RCC 7860 (cell line): ENCODE data around the gene B9D2.
"Not testable (repeated sequence)": the region's sequence is repeated elsewhere in the genome, so short reads cannot be mapped to it uniquely, and the experiment has no call there.

Experiments
- DNase-seq: peaks from one replicate; pipeline ENCODE4 v3.0.0-alpha.2; 2015; ENCODE audit warnings: low spot score
- FAIRE-seq: peaks from 2 replicates; lab custom pipeline; 2012; peaks lifted over from hg19 to GRCh38; lab: Jason Lieb, UNC

The B9D2 gene

GRCh38 chr19:41363753-41364523 lies at the start of gene B9D2:
TSS of gene B9D2 (minus strand) at chr19:41364149. CDS start at chr19:41363519, 630 bp downstream.
- FAIRE-seq (peak; percentile 76), DNase-seq (peak; percentile 94)

GRCh38 chr19:41412953-41413352 lies 49.0 kb upstream of the B9D2 start:
- FAIRE-seq (no peak), DNase-seq (no peak)

GRCh38 chr19:41411968-41412265 lies 48.0 kb upstream of the B9D2 start:
- no peak for DNase-seq
- FAIRE-seq = no peak

- DNase-seq (no peak), FAIRE-seq (no peak)
These were observed 47.4 kb upstream of the B9D2 start for GRCh38 chr19:41411100-41411967.

GRCh38 chr19:41410336-41411054 lies 46.5 kb upstream of the B9D2 start:
- FAIRE-seq (no peak), DNase-seq (no peak)

GRCh38 chr19:41409288-41409687 lies 45.3 kb upstream of the B9D2 start:
- peak; percentile 73 for DNase-seq
- peak; percentile 75 for FAIRE-seq

GRCh38 chr19:41408846-41409245 lies 44.9 kb upstream of the B9D2 start:
- not testable (repeated sequence) for FAIRE-seq, DNase-seq

GRCh38 chr19:41408256-41408655 lies 44.3 kb upstream of the B9D2 start:
- no peak for FAIRE-seq
- no peak for DNase-seq

GRCh38 chr19:41407271-41407670 lies 43.3 kb upstream of the B9D2 start:
- FAIRE-seq (peak; percentile 52), DNase-seq (peak; percentile 69)

GRCh38 chr19:41405776-41406175 lies 41.8 kb upstream of the B9D2 start:
- FAIRE-seq (no peak), DNase-seq (no peak)

GRCh38 chr19:41403181-41403970 lies 39.4 kb upstream of the B9D2 start:
- FAIRE-seq (no peak), DNase-seq (no peak)

GRCh38 chr19:41402010-41402409 lies 38.1 kb upstream of the B9D2 start:
- FAIRE-seq (no peak), DNase-seq (no peak)

- FAIRE-seq (no peak), DNase-seq (no peak)
These were observed 37.5 kb upstream of the B9D2 start for GRCh38 chr19:41401483-41401882.

GRCh38 chr19:41399525-41399924 lies 35.6 kb upstream of the B9D2 start:
- no peak for FAIRE-seq
- no peak for DNase-seq

GRCh38 chr19:41399091-41399490 lies 35.1 kb upstream of the B9D2 start:
- FAIRE-seq (no peak), DNase-seq (no peak)

GRCh38 chr19:41398598-41398997 lies 34.6 kb upstream of the B9D2 start:
- FAIRE-seq (no peak), DNase-seq (no peak)

GRCh38 chr19:41398050-41398418 lies 34.1 kb upstream of the B9D2 start:
- no peak for DNase-seq
- no peak for FAIRE-seq

GRCh38 chr19:41397086-41398049 lies 33.4 kb upstream of the B9D2 start, which contains the start of the genes BCKDHA and EXOSC5:
TSS of gene BCKDHA (plus strand) at chr19:41397818. CDS start at chr19:41397828, 10 bp downstream.
TSS of gene EXOSC5 (minus strand) at chr19:41397359. CDS start at chr19:41397328, 31 bp downstream.
- FAIRE-seq = peak; percentile 87

GRCh38 chr19:41395355-41395754 lies 31.4 kb upstream of the B9D2 start:
- DNase-seq = no peak
- no peak for FAIRE-seq

More at GRCh38 chr19:41397086-41398049, 33.4 kb upstream of the B9D2 start, which contains the start of the genes BCKDHA and EXOSC5:
- DNase-seq = peak; percentile 98
